Stimulated activated CD4-positive, alpha-beta T cell treated with anti-CD3 and anti-CD28 coated beads, Interleukin-4, amount 100 ng/mL, for 48 hours (primary cell): ENCODE results near the gene FAM3D.
"Not testable (repeated sequence)": the region's sequence is repeated elsewhere in the genome, so short reads cannot be mapped to it uniquely, and the experiment has no call there.

ENCODE experiments used
- DNase-seq, 2 donors: peaks; one replicate each; pipeline ENCODE4 v3.0.0-alpha.2; 2020; ENCODE audit warnings: low read depth in 2 of 2

FAM3D gene

GRCh38 chr3:58683466-58683865, 16.9 kb upstream of the FAM3D start:
- peak in 1 of 2 donors; percentile 4 for DNase-seq

- no peak for DNase-seq
Measured at GRCh38 chr3:58683001-58683458, 16.5 kb upstream of the FAM3D start.

GRCh38 chr3:58681863-58682262, 15.3 kb upstream of the FAM3D start:
- DNase-seq, result no peak

- DNase-seq, result no peak
Measured at GRCh38 chr3:58680879-58681525, 14.4 kb upstream of the FAM3D start.

- no peak for DNase-seq
Measured at GRCh38 chr3:58679974-58680666, 13.5 kb upstream of the FAM3D start.

- no peak for DNase-seq
Measured at GRCh38 chr3:58679446-58679845, 12.9 kb upstream of the FAM3D start.

- not testable (repeated sequence) for DNase-seq
Measured at GRCh38 chr3:58678177-58678970, 11.8 kb upstream of the FAM3D start.

- no peak for DNase-seq
Measured at GRCh38 chr3:58672880-58673279, 6.3 kb upstream of the FAM3D start.

GRCh38 chr3:58672451-58672850, 5.9 kb upstream of the FAM3D start:
- DNase-seq, result no peak

- no peak for DNase-seq
Measured at GRCh38 chr3:58670506-58671135, 4.0 kb upstream of the FAM3D start.

GRCh38 chr3:58668247-58668646, 1.7 kb upstream of the FAM3D start:
- DNase-seq, result no peak

GRCh38 chr3:58667704-58668103, 1.1 kb upstream of the FAM3D start:
- DNase-seq, result no peak

GRCh38 chr3:58667229-58667628, 655 bp upstream of the FAM3D start:
- DNase-seq, result no peak

GRCh38 chr3:58665405-58665804, 1.2 kb downstream of the FAM3D start:
- no peak for DNase-seq

GRCh38 chr3:58664611-58665010, 2.0 kb downstream of the FAM3D start:
- DNase-seq, result no peak

- DNase-seq, result no peak
Measured at GRCh38 chr3:58661836-58662420, 4.6 kb downstream of the FAM3D start.

GRCh38 chr3:58660998-58661397, 5.6 kb downstream of the FAM3D start:
- no peak for DNase-seq

- DNase-seq, result no peak
Measured at GRCh38 chr3:58659051-58659675, 7.4 kb downstream of the FAM3D start.

GRCh38 chr3:58658508-58658907, 8.1 kb downstream of the FAM3D start:
- no peak for DNase-seq

GRCh38 chr3:58657571-58658141, 8.9 kb downstream of the FAM3D start:
- DNase-seq, result no peak

GRCh38 chr3:58657036-58657520, 9.5 kb downstream of the FAM3D start:
- DNase-seq, result no peak
